Endothelial cell of umbilical vein (primary cell): Measurements from ENCODE around the gene CCND1. TPM values are rescaled to one million over a fixed set of nuclear protein-coding genes. Genes with fewer than 3 reads are reported as not detected.

Source experiments
- BruUV-seq: library from RNA; stranded (reverse); fragments of 400-500 nt; replicated peaks from 2 replicates; lab custom pipeline; 2021; lab: Mats Ljungman, UMichigan
- CTCF ChIA-PET: fragments of 300-600, 350-600 bp; sonication (Branson Sonifier 250); formaldehyde crosslinking; loops from one replicate; lab custom pipeline; 2021; ENCODE audit warnings: antibody characterized with exemption, inconsistent platforms; lab: Charles Lee
- POLR2A ChIA-PET: fragments of 300-600, 350-600 bp; sonication (Branson Sonifier 250); formaldehyde crosslinking; loops from one replicate; lab custom pipeline; 2021; ENCODE audit warnings: antibody characterized with exemption, inconsistent platforms; lab: Charles Lee
- DNase-seq: peaks from one replicate; pipeline ENCODE4 v3.0.0-alpha.2; 2011; ENCODE audit warnings: low read depth, low spot score
- FAIRE-seq: peaks from 2 replicates; lab custom pipeline; 2011; peaks lifted over from hg19 to GRCh38; lab: Jason Lieb, UNC
- H2AFZ ChIP-seq: 2 replicates; pipeline ENCODE4 v1.6.0; 2012; ENCODE audit warnings: low read depth, low read length, control low read depth, inconsistent platforms
- H3K27ac ChIP-seq: 2 replicates; pipeline ENCODE4 v1.5.1; 2011; ENCODE audit warnings: low read depth, mild to moderate bottlenecking, control low read depth, low read length, moderate library complexity; ENCODE audit not compliant: insufficient read depth
- H3K27me3 ChIP-seq, 2 experiments: 2 replicates each; pipeline versions ENCODE4 v1.6.0 to v1.6.1; 2011; ENCODE audit warnings: low read length in 2 of 2, mixed read lengths in 1 of 2; ENCODE audit not compliant: control insufficient read depth in 2 of 2, insufficient read depth in 2 of 2
- H3K36me3 ChIP-seq, 2 experiments: 2 replicates in 1 of 2; 3 replicates in 1 of 2; pipeline ENCODE4 v1.5.1; 2011; ENCODE audit warnings: low read length in 2 of 2, mild to moderate bottlenecking in 1 of 2, moderate library complexity in 1 of 2; ENCODE audit not compliant: control insufficient read depth in 2 of 2, insufficient read depth in 2 of 2; ENCODE audit errors: extremely low read depth in 1 of 2
- H3K4me1 ChIP-seq: 3 replicates; pipeline ENCODE4 v1.5.1; 2011; ENCODE audit warnings: mild to moderate bottlenecking, low read length; ENCODE audit not compliant: control insufficient read depth, insufficient read depth; ENCODE audit errors: extremely low read depth
- H3K4me2 ChIP-seq: 2 replicates; pipeline ENCODE4 v1.6.1; 2011; ENCODE audit warnings: low read length, control low read depth, mixed read lengths; ENCODE audit not compliant: insufficient read depth
- H3K4me3 ChIP-seq, 3 experiments: fragments of 200-600 bp in 1 of 3; sonication (generic), shearing (Covaris generic) in 1 of 3; replicated peaks in 1 of 3; 2 replicates each; pipeline ENCODE4 v1.5.1; 2011 to 2016; ENCODE audit warnings: control low read depth in 3 of 3, low read length in 3 of 3, mild to moderate bottlenecking in 2 of 3, inconsistent platforms in 1 of 3, low read depth in 1 of 3, moderate library complexity in 1 of 3; ENCODE audit not compliant: insufficient read depth in 1 of 3
- H3K79me2 ChIP-seq: 2 replicates; pipeline ENCODE4 v1.6.0; 2012; ENCODE audit warnings: low read length, inconsistent platforms; ENCODE audit not compliant: control insufficient read depth, insufficient read depth
- H3K9ac ChIP-seq: replicated peaks from 2 replicates; pipeline ENCODE3; 2011; ENCODE audit warnings: low read length, control low read depth; ENCODE audit not compliant: insufficient read depth; ENCODE audit errors: extremely low read depth
- H3K9me1 ChIP-seq: replicated peaks from 3 replicates; pipeline ENCODE4 v1.6.0; 2011; ENCODE audit warnings: mild to moderate bottlenecking, low read length; ENCODE audit not compliant: control insufficient read depth, insufficient read depth; ENCODE audit errors: extremely low read depth
- H3K9me3 ChIP-seq: replicated peaks from 2 replicates; pipeline ENCODE4 v1.5.1; 2012; ENCODE audit warnings: low read length, inconsistent platforms; ENCODE audit not compliant: control insufficient read depth, insufficient read depth
- H4K20me1 ChIP-seq: replicated peaks from 2 replicates; pipeline ENCODE3; 2011; ENCODE audit warnings: mild to moderate bottlenecking, low read length; ENCODE audit not compliant: control insufficient read depth, insufficient read depth; ENCODE audit errors: extremely low read depth
- CTCF ChIP-seq, 2 donors: IDR thresholded peaks; 1 replicate in 1 of 2; 2 replicates in 1 of 2; pipeline ENCODE4 v1.5.1; 2011; ENCODE audit warnings: low read length in 2 of 2, mild to moderate bottlenecking in 2 of 2, moderate library complexity in 2 of 2, control low read depth in 1 of 2, inconsistent platforms in 1 of 2, low read depth in 1 of 2; ENCODE audit not compliant: insufficient read depth in 1 of 2; ENCODE audit errors: extremely low read depth in 1 of 2
- EZH2 ChIP-seq: IDR thresholded peaks from 2 replicates; pipeline ENCODE4 v1.6.1; 2012; ENCODE audit warnings: borderline replicate concordance, low read depth, mild to moderate bottlenecking, moderate library complexity, low read length, inconsistent platforms; ENCODE audit not compliant: severe bottlenecking
- FOS ChIP-seq: IDR thresholded peaks from 2 replicates; pipeline ENCODE4 v1.6.1; 2011; ENCODE audit warnings: mild to moderate bottlenecking, low read length, moderate library complexity, borderline replicate concordance; ENCODE audit not compliant: insufficient read depth
- MAX ChIP-seq: IDR thresholded peaks from 2 replicates; pipeline ENCODE4 v1.6.1; 2011; ENCODE audit not compliant: insufficient read depth, insufficient read length
- MYC ChIP-seq: IDR thresholded peaks from one replicate; pipeline ENCODE4 v1.6.1; 2011; ENCODE audit warnings: mild to moderate bottlenecking, low read depth, low read length
- POLR2A ChIP-seq: IDR thresholded peaks from 2 replicates; pipeline ENCODE4 v1.6.1; 2012; ENCODE audit warnings: low read depth, mild to moderate bottlenecking, control low read depth, low read length
- dilution Hi-C: fragments of 300-500 bp; cut with MboI; formaldehyde crosslinking; loops from one replicate; pipeline ENCODE4 v1.15.0; 2019; ENCODE audit warnings: low sequenced_read_pairs; ENCODE audit not compliant: extremely low pct_ligation_motif_present
- intact Hi-C: fragments of 100-400 bp; cut with micrococcal nuclease; formaldehyde crosslinking; loops from one replicate; pipeline ENCODE4 v1.10.0; 2022
- polyA plus RNA-seq, 4 experiments: library from polyadenylated mRNA; depleted of rRNA in 3 of 4; stranded (reverse) in 3 of 4; unstranded in 1 of 4; fragments of >200 nt; gene quantifications; 2 replicates each; pipeline versions ENCODE4 v1.2.1 to v1.2.3, GENCODE V29; 2011 to 2012; ENCODE audit warnings: missing spikeins in 1 of 4
- total RNA-seq: library from RNA; stranded (reverse); gene quantifications from 2 replicates; pipeline ENCODE4 v1.2.3, GENCODE V29; 2021

The CCND1 gene
- total and polyA plus RNA-seq, 2 donors (not counting 3 experiments of a cell fraction or from before 2014, with no cell fraction given), result 98.7 to 370 TPM

GRCh38 chr11:69662021-69662698 is 21.2 kb downstream of the CCND1 start:
- Histone ChIP-seq H3K4me3 (no peak overlapping the region), H3K4me2 (no peak overlapping the region), H3K79me2 (no peaks in the 10 kb centered on the region), H3K9me3 (no peaks in the 10 kb centered on the region), H3K36me3 (peaks cover 2 to 16% of the 10 kb centered on the region in 2 experiments), H3K9ac (no peak overlapping the region), H3K27ac (no peak overlapping the region), H3K9me1 (no peaks in the 10 kb centered on the region), H4K20me1 (no peaks in the 10 kb centered on the region), H3K27me3 (no peaks in the 10 kb centered on the region), H2AFZ (no peak overlapping the region), H3K4me1 (peaks cover 3% of the 10 kb centered on the region)
- TF ChIP-seq POLR2A (no peak), CTCF (IDR thresholded peaks at IDR 0.05; ENCODE audit: extremely low read depth in 1 of 2, insufficient read depth in 1 of 2, low read depth in 1 of 2, low read length in 2 of 2) (peak in 1 of 2 donors; percentile 4), FOS (no peak), MAX (no peak), EZH2 (no peak), MYC (no peak)
- BruUV-seq, result no TSS peak
- intact Hi-C loops (no loop called here), dilution Hi-C loops (loop anchor here (25.0 kb wide), 1 partner anchor 550 kb away; no protein-coding TSS in a partner anchor)
- ChIA-PET CTCF (interaction anchor here (1.1 to 1.8 kb wide), 3 partner anchors 8 to 560 kb away, joined by 4 to 9 read pairs (median 4); no protein-coding TSS in a partner anchor), POLR2A (no interaction called here)
- DNase-seq (no peak), FAIRE-seq (no peak)
